Loucy (cell line): ENCODE data around the gene KCNQ5.

Experiments
- CTCF ChIP-seq: fragments of 200-600 bp; sonication (generic); conservative IDR thresholded peaks from 2 replicates; pipeline ENCODE4 v1.5.1; 2014; ENCODE audit warnings: mild to moderate bottlenecking, antibody characterized with exemption, low read length
- EZH2phosphoT487 ChIP-seq: fragments of 200-600 bp; IDR thresholded peaks from 2 replicates; pipeline ENCODE4 v1.6.1; 2018; ENCODE audit warnings: antibody characterized with exemption, mild to moderate bottlenecking, moderate library complexity, borderline replicate concordance

GRCh38 chr6:72740135-72740534, 118.3 kb downstream of the KCNQ5 start:
- no peak for TF ChIP-seq CTCF
- TF ChIP-seq EZH2phosphoT487: no peak
